A204.1 (cell line): ENCODE measurements around the gene DUS2.
"Not testable (repeated sequence)": the region's sequence is repeated elsewhere in the genome, so short reads cannot be mapped to it uniquely, and the experiment has no call there.

Experiments used
- FAIRE-seq: peaks from 2 replicates; lab custom pipeline; 2012; peaks lifted over from hg19 to GRCh38; lab: Jason Lieb, UNC

The DUS2 gene

DNA sequence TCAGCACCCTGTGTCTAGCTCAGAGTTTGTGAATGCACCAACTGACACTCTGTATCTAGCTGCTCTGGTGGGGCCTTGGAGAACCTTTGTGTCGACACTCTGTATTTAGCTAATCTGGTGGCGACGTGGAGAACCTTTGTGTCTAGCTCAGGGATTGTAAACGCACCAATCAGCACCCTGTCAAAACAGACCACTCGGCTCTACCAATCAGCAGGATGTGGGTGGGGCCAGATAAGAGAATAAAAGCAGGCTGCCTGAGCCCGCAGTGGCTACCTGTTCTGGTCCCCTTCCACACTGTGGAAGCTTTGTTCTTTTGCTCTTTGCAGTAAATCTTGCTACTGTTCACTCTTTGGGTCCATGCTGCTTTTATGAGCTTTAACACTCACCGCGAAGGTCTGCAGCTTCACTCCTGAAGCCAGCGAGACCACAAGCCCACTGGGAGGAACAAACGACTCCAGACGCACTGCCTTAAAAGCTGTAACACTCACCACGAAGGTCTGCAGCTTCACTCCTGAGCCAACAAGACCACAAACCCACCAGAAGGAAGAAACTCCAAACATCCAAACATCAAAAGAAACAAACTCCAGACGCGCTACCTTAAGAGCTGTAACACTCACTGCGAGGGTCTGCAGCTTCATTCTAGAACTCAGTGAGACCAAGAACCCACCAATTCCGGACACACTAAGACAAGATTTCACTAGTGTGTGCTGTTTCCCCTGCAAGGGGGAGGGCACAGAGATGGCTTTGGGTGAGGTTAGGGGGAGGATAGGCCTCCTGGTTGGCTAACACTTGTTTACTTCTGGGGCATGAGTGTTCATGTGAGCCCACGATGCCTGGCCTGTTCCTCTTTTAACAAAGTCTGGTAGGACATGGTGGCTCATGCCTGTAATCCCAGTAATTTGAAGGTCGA lies 24.1 kb upstream of the DUS2 start, which contains the start of gene DPEP2:
Gene DPEP2 (minus strand): TSS at position 706 of the 910 bp plus-strand sequence. CDS start 6,272 bp downstream, outside the sequence.
- FAIRE-seq: not testable (repeated sequence)

DNA sequence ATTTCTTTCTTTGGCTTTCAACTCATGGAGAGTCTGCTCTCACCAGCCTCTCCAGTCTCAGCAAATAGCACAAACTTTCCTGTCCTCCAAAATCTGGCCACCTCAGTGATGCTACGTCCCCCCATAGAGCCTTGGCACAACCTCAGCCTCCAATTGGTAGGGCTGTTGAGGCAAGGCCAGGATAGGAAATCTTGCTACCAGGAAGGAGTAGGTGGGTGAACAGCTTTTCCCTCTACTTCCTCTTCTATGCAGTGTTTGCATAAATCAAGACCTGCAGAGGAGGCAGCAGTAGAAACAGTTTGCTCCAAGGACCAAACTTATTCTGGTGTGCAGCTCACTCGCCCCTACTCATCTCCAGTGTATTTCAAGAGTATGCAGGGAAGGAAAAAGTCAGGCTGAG lies 23.1 kb upstream of the DUS2 start:
- no peak for FAIRE-seq

DNA sequence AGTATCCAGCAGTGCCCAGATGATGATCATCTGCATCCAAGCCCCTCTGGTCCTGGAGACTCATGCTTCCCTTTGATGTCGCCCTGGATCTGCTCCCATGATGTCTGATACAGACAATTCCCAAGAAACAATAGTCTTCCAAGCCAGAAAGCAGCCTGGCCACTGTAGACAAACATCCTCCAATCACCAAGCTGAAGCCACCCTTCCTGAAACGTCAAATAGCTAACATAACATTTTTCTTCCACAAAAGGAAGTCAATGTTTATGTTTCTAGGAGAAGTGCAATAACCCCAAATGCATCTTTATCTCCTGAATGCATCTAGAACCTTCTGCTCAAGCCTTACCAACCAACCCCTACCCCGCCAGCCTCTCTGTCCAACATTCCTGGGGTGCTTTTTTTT lies 22.6 kb upstream of the DUS2 start:
- FAIRE-seq: no peak

DNA sequence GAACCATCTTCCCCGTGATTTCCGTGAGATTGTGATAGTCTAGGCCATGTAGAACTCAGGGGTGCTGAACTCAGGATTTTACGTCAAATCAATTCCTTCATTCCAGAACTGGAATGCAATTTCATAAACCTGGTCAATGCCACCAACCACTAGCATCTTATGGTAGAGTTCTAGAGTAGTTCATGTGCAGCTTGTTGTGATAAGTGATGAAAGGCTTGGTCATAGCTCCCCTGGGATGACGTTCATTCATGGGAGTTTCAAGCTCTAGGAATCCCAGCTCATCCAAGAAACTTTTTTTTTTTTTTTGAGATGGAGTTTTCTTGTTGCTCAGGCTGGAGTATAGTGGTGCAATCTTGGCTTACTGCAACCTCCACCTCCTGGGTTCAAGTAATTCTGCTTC lies 20.1 kb upstream of the DUS2 start:
- FAIRE-seq: no peak

DNA sequence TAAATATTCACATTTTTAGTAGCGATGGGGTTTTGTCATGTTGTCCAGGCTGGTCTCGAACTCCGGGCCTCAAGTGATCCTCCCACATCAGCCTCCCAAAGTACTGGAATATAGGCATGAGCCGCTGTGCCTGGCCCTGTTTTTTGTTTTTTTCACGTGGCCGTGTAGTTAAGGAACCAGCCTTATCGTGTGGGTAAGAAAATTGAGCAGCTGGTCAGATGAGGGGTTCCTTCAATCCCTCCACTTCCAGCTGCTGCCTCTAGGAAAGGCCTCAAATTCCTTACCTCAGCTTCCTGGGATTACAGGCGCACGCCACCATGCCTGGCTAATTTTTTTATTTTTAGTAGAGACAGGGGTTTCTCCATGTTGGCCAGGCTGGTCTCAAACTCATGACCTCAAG lies 17.9 kb upstream of the DUS2 start:
- FAIRE-seq: no peak

DNA sequence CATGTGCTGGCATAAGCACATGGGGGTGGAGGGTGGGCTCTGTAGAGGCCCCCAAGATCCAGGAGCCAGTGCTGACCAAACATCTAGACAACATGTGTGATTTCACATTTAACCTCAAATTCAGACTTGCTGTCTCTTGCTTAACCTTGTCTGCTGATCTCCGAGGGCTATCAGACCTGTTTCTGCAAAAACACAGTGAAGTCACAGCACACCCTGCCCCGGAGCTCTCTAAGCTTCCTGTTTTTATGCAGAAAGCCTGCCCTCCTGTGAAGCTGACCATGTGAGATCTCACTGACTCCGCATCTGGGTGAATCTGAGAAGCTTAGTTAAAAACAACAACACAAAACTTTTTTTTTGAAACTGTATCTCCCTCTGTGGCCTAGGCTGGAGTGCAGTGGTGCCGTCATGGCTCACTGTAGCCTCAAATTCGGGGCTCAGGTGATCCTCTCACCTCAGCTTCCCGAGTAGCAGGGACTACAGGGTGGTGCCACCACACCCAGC lies 17.2 kb upstream of the DUS2 start:
- no peak for FAIRE-seq

DNA sequence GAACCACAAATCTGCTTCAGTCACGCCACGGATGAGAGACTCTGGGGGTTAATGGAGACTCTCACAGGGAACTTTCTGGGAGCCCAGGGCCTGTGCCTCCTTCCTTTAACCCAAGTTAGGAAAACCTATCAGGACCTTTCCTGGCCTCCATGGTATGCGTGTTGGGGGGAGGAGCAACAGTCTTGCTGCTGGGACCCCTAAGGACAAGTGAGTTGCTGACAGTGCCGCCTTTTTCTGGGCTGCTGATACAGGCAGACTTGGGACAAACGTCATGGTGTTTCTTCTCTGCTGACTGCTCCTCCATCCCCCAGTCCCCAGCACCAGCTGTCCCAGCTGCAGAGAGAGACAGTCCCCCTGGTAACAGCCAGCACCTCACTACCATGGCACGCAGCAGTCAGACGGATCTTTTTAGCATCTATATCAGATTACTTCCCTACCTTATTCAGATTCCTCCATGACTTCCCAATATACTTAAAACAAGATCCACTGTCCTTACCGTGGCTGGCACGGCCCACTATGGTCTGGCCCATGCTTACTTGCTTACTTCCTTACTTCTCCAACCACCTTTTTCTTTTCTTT lies 13.8 kb upstream of the DUS2 start:
- no peak for FAIRE-seq

DNA sequence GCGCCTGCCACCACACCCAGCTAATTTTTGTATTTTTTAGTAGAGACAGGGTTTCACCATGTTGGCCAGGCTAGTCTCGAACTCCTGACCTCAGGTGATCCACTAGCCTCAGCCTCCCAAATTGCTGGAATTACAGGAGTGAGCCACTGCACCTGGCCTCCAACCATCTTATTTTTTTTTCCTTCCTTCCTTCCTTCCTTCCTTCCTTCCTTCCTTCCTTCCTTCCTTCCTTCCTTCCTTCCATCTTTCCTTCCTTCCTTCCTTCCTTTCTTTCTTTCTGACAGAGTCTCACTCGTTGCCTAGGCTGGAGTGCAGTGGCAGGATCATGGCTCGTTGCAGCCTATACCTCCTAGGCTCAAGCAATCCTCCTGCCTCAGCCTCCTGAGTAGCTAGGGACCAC lies 13.2 kb upstream of the DUS2 start:
- not testable (repeated sequence) for FAIRE-seq

DNA sequence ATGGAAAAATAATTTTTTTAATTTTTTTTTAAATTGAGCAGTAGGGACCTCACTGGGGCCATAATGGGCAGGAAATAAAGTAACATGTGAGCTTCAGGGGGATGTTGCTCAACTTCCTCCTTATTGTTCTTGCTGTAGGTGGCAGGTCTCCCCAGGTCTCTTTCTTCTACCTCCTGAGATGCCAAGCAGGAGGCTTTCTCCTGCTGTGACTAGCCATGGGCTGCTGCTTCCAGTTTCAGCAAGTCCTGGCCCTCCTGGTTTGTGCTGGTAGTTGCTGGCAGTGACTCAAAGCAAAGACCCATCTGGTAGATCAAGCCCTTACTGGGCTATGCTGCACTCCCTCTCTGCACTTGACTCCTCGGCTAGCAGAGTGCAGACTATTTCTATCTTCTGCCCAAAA lies 9.6 kb upstream of the DUS2 start:
- no peak for FAIRE-seq

DNA sequence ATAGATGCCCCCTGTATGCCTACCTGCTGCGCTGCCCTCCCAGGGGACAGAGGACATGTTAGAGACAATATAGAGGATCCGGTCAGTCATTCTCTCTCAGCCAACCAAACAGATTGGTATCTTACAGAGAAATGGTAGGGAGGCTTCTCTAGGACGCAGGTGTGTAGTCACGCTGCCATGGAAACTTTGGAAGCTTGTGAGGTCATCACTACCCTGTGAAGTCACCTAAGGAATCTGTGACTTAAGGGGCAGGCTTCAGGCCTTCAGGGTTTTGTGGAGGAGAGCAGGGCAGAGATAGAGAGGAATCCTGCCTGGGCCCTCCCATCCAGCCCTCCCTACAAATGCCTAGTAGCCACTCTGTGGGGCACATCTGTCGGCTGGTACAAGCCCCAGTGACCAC lies 7.4 kb upstream of the DUS2 start, which contains the start of gene DPEP2NB:
Gene DPEP2NB (minus strand): TSS at position 231 of the 400 bp plus-strand sequence. CDS start 141 bp downstream, at position 90.
- no peak for FAIRE-seq

DNA sequence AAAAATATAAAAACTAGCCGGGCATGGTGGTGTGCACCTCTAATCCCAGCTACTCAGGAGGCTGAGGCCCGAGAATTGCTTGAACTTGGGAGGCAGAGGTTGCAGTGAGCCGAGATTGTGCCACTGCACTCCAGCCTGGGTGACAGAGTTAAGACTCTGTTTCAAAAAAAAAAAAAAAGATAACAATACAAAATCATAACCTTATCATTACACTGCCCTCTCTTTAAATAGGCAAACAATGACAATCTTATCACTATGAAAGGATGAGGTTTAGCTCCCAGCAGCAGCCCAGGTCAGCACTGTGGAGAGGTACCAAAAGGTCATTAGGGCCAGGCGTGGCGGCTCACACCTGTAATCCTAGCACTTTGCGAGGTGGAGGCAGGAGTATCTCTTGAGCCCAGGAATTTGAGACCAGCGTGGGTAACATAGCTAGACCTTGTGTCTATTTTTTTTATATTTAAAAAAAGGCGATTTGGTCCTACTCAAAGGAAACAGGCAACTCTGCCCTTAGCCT lies 3.9 kb upstream of the DUS2 start:
- FAIRE-seq: no peak

DNA sequence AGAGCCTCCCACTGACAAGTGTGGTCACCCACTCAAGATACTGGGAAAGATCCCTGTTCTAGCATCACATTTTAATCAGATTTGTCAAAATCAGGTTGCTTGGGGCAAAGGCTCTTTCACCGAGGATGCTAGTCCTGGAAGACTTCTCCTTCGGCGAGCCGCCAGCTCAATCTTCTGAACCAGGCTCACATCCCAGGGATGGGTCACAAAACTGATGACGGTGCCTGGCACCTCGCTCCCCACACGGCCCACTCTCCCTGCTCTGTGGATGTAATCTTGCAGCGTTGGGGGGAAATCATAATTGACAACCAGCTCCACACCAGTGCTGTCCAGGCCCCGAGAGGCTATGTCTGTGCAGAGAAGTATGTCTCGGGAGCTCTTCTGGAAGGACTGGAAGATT lies 1.6 kb upstream of the DUS2 start:
- no peak for FAIRE-seq

DNA sequence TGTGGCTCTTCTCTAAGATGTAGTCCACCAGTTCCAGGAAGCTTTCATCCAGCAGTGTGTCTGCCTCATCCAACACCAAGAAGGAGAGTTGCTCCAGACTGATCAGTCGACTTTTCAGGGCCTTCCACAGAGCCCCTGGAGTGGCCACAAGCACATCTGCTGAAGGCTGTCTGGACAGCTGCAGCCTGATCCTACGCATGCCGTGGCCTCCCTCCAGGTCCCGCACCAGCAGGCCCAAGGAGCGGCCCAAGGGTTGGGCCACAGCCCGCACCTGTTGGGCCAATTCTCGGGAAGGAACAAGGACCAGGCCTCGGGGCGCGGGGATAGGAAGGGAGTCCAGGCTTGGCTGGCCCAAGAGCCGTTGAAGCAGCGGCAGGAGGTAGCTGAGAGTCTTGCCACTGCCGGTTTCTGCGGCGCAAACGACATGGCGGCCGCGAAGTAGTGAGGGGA lies 781 bp upstream of the DUS2 start:
- FAIRE-seq: no peak

DNA sequence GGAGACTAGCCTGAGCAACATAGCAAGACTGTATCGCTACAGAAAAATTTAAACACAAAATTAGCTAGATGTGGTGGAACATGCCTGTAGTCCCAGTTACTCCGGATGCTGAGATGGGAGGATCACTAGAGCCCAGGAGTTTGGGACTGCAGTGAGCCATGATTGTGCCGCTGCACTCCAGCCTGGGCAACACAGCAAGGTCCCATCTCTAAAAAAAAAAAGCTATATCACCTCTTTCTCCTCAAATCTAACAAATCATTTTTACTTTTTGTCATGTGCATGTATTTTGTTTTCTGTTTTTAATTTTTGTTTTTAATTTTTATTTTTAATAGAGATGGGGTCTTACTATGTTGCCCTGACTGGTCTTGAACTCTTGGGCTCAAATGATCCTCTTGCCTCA lies 5.9 kb downstream of the DUS2 start:
- no peak for FAIRE-seq

DNA sequence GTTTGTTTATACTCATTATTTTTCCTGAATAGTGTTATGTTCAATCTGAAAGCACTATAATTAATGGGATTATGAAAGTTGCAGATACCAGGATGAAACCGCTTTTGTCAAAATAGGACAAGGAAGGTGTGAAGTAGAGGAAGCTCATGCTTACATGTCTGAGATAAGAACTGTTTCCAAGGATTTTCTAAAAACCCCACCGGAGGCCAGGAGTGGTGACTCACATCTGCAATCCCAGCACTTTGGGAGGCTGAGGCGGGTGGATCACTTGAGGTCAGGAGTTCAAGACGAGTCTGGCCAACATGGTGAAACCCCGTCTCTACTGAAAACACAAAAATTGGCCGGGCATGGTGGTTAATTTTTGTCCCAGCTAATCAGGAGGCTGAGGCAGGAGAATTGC lies 7.0 kb downstream of the DUS2 start:
- FAIRE-seq: not testable (repeated sequence)

DNA sequence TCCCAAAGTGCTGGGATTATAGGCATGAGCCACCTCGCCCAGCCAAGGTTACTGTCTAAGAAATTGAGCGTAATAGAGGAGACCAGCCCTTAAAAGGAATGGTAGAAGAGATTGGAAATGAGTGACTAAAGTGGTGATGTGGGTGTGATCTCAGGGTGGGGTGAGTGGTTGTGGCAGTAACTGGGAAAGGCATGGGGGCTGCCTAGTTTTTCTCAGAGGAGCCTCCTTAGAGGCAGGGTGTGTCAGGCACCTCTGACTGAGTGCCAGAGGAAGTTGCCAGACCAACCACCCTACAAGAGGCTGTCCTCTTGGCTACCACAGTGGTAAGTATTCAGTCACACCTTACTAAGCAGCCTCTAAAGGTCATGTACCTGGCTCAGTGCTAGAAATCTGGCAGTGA lies 8.9 kb downstream of the DUS2 start:
- no peak for FAIRE-seq

DNA sequence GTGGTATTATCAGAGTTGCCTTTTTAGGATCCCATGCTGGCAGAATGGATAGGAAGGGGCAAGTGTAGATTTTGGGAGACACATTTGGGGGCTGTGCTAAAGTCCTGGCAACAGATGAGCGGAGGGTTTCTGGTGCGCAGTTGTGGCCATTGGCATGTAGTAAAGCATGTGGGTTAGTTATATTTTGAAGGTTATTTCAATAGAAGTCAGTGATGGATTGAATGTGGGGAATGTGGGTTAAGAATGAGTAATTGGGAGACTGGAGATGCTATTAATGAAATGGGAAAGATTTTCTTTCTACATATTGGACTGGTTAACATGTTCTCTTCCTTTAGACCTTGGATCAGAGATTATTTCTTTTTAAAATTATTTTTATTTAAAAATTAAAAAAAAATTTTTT lies 10.0 kb downstream of the DUS2 start:
- FAIRE-seq: no peak

DNA sequence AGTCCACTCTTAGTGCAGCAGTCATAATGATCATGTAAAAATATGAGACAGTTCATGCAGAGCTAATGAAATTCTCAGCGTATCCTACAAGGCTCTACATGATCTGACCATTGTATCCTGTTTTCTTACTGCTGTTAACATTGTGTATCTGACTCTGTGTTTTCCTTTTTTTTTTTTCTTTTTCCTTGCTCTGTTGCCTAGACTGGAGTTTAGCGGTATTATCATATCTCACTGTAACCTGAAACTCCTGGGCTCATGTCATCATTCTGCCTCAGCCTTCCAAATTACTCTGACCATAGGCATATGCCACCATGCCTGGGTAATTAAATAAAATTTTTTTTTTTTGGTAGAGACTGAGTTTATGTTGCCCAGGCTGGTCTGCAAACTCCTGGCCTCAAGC lies 12.1 kb downstream of the DUS2 start:
- no peak for FAIRE-seq

DNA sequence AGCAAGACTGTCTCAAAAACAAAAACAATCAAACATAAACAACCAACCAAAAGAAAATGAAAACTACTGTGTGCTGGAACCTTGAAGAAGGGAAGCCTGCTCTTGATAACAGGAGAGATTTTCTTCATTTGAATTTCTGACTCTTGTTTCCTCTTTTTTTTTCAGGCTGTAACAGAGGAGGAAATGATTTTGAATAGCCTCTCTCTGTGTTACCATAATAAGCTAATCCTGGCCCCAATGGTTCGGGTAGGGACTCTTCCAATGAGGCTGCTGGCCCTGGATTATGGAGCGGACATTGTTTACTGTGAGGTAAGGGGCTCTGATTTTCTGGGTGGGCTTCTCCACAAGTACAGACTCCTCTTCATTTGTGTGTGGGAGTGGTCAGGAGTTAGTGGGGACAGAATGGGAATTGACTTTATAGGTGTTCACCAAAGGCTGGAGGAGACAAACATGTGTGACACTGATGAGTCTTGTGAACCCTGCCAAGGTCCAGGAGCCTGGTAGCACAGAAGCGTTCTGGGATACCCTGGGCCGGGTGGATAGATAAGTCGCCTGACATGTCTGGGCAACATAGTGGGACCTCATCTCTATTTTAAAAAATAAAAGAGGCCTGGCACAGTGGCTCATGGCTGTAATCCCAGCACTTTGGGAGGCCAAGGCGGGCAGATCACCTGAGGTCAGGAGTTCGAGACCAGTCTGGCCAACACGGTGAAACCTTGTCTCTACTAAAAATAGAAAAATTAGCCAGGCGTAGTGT lies 14.9 kb downstream of the DUS2 start:
- FAIRE-seq: no peak

DNA sequence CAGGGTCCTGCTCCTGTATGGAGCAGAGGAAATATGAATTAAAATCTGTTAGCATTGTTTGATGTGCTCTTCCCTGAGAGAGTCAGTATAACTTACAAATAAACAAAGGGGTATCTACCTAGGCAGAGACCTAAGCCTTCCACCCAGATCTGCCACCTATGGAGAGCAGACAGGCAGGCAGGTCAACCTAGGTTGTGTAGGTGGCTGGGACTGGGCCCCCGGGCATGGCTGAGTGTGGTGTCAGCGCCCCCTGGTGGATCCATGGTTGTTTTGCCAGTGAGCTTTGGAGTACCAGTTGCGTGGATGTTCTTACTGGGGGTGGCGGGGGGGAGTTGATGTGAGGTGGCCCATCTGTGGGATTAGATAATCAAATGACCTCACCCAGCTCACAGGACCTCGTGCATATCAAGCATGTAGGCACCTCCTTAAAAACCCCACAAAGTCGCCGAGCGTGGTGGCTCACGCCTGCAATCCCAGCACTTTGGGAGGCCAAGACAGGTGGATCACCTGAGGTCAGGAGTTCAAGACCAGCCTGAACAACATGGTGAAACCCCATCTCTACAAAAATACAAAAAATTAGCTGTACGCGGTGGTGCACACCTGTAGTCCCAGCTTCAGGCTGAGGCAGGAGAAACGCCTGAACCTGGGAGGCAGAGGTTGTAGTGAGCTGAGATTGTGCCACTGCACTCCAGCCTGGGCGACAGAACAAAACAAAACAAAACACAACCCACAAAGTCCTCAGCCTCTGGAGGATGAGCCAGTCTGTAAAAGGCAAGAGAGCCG lies 17.6 kb downstream of the DUS2 start:
- no peak for FAIRE-seq

DNA sequence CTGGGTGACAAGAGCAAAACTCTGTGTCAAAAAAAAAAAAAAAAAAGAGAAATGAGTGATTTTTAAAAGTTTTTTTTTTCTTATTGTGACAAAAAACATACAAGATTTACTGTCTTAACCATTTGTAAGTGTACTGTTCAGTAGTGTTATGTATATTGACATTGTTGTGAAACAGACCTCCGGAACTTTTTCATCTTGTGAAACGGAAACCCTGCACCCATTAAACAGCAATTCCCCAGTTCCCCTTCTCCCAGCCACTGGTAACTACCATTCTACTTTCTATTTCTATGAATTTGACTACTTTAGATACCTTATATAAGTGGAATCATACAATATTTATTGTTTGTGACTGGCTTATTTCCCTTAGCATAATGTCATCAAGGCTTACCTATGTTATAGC lies 18.7 kb downstream of the DUS2 start:
- no peak for FAIRE-seq

DNA sequence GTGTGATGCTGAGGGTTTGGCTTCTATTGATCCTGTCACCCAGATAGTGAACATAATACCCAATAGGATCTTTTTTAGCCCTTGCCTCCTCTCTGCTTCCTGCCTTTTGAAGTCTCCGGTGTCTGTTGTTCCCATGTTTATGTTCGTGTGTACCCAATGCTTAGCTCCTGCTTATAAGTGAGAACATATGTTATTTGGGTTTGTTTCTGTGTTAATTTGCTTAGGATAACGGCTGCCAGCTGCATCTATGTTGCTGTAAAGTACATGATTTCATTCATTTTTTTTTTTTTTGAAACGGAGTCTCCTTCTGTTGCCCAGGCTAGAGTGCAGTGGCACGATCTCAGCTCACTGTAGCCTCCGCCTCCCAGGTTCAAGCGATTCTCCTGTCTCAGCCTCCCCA lies 23.0 kb downstream of the DUS2 start:
- no peak for FAIRE-seq
